HG03103 (cell line): ENCODE data around the gene RB1.
"Not testable (repeated sequence)": the region's sequence is repeated elsewhere in the genome, so short reads cannot be mapped to it uniquely, and the experiment has no call there.

Source experiments
- ATAC-seq: cut with Tn5 transposase; IDR thresholded peaks from one replicate; pipeline ENCODE4 v1.9.1; 2021; ENCODE audit warnings: low read depth; ENCODE audit not compliant: unreplicated experiment

Gene RB1

GRCh38 chr13:48296528-48296927, 7.0 kb upstream of the RB1 start:
- no peak for ATAC-seq

- ATAC-seq: no peak
Observed at GRCh38 chr13:48297131-48297786, 6.3 kb upstream of the RB1 start.

- no peak for ATAC-seq
Observed at GRCh38 chr13:48299591-48299990, 4.0 kb upstream of the RB1 start.

- ATAC-seq: peak; percentile 8
Observed at GRCh38 chr13:48302871-48303358, 636 bp upstream of the RB1 start.

GRCh38 chr13:48304143-48304876, 759 bp downstream of the RB1 start:
- ATAC-seq: peak; percentile 75

DNA sequence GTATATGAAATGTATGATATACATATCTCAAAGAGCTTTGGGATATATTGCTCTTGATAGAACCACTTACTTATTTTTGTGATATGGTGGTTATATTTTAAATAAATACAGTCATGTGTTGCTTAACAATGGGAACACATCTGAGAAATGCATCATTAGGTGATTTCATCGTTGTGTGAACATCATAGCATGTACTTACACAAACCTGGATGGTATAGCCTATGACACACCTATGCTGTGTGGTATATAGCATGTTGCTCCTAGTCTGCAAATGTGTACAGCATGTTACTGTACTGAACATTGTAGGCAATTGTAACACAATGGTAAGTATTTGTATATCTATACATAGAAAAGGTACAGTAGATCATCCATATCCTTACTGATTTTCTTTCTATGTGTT, 7.7 kb downstream of the RB1 start:
- ATAC-seq: no peak

- ATAC-seq: no peak
Observed at GRCh38 chr13:48315969-48316650, 12.6 kb downstream of the RB1 start.

- no peak for ATAC-seq
Observed at GRCh38 chr13:48316826-48317510, 13.4 kb downstream of the RB1 start.

GRCh38 chr13:48317511-48318376, 14.2 kb downstream of the RB1 start:
- ATAC-seq: no peak

- no peak for ATAC-seq
Observed at GRCh38 chr13:48318377-48318811, 14.8 kb downstream of the RB1 start.

DNA sequence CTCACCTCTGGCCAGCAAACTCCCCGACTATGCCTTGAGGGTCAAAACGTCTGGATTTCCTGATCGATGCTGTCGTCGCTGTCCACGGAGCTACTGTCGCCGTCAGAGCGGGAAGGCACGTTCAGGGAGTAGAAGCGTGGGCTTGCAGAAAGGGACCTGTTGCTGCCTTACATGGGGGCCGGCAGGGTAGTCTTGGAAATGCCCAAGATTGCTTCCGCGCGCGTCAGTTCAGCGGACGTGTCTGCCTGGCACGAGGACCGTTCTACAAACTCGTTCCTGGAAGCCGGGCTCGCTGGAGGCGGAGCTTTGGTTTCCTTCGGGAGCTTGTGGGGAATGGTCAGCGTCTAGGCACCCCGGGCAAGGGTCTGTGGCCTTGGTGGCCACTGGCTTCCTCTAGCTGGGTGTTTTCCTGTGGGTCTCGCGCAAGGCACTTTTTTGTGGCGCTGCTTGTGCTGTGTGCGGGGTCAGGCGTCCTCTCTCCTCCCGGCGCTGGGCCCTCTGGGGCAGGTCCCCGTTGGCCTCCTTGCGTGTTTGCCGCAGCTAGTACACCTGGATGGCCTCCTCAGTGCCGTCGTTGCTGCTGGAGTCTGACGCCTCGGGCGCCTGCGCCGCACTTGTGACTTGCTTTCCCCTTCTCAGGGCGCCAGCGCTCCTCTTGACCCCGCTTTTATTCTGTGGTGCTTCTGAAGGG, 15.4 kb downstream of the RB1 start:
- ATAC-seq: no peak

- ATAC-seq: no peak
Observed at GRCh38 chr13:48319531-48320398, 16.2 kb downstream of the RB1 start.

GRCh38 chr13:48320399-48320790, 16.8 kb downstream of the RB1 start:
- no peak for ATAC-seq

DNA sequence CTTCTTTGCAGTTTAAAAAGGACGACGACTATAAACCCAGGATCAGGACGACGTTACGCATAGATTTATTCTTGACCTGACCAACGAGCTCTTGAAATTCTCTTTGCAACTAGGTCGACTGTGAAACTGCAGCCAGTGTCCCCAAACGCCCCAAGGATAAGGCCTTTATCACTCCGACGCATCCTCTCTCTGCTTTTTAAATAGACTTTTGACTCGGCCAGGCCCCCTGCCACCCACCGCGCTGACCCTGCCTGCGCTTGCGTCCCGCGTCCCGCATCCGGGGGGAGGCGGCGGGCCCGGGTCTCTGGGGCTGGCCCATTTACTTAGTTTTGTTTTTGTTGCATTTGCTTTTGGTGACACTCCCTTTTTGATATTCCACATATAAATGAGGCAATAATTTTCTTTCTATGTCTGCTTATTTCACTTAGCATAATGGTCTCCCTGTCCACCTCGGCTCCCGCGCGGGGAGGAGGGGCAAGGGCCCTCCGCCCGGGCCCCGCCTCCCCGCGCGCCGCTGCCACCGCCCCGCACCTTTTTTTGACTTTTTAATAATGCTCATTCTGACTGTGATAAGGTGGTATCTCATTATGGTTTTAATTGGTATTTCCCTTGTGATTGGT, 17.4 kb downstream of the RB1 start:
- ATAC-seq: no peak

- no peak for ATAC-seq
Observed at GRCh38 chr13:48322294-48322693, 18.7 kb downstream of the RB1 start.

DNA sequence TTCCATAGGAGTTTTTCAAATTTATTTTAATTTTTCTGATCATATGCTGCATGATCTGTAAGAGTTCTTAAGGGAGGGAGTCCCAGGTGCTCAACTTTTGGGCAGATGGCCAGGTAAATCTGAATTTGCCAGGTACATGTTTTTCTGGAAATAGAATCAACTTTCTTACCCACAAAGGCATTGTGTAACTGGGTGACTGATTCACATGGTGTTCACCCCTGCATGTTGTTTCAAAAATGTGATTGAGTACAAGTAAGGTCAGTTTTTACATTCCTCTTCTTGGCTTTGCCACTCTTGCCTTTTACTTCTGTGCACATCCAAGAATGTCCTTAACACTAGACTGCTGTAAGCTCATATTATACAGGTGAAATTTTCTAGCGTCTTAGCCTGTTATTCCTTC, 30.4 kb downstream of the RB1 start:
- ATAC-seq: no peak

- ATAC-seq: no peak
Observed at GRCh38 chr13:48334534-48335127, 31.1 kb downstream of the RB1 start.

DNA sequence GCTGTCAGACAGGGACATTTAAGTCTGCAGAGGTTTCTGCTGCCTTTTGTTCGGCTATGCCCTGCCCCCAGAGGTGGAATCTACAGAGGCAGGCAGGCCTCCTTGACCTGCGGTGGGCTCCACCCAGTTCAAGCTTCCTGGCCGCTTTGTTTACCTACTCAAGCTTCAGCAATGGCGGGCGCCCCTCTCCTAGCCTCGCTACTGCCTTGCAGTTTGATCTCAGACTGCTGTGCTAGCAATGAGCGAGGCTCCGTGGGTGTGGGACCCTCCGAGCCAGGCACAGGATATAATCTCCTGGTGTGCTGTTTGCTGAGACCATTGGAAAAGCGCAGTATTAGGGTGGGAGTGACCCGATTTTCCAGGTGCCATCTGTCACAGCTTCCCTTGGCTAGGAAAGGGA, 35.6 kb downstream of the RB1 start:
- ATAC-seq: not testable (repeated sequence)
